GM12878 (cell line): ENCODE results near the gene NRXN3. TPM values are rescaled to one million over a fixed set of nuclear protein-coding genes. Genes with fewer than 3 reads are reported as not detected.

Source experiments
- ATAC-seq: fragments of 200-7000 bp; cut with Tn5 transposase; 3 replicates; pipeline ENCODE4 v1.9.1; 2020; ENCODE audit warnings: mild to moderate bottlenecking, moderate library complexity
- BruUV-seq: library from RNA; stranded (reverse); fragments of 400-500 nt; replicated peaks from 2 replicates; lab custom pipeline; 2021; lab: Mats Ljungman, UMichigan
- CTCF ChIA-PET: fragments of 300-600 bp; sonication (Branson Sonifier 250); formaldehyde crosslinking; extraction: SDS; loops from one replicate; lab custom pipeline; 2021; ENCODE audit warnings: inconsistent platforms; lab: Yijun Ruan, JAX
- POLR2A ChIA-PET: fragments of 350-600 bp; formaldehyde crosslinking; extraction: SDS; loops from one replicate; lab custom pipeline; 2021; ENCODE audit warnings: inconsistent platforms; lab: Charles Lee
- RAD21 ChIA-PET: fragments of 300-600 bp; sonication (Branson Sonifier 250); formaldehyde crosslinking; loops from one replicate; lab custom pipeline; 2023; ENCODE audit warnings: antibody characterized with exemption; ENCODE audit not compliant: unreplicated experiment; lab: Charles Lee
- SMC1A ChIA-PET: fragments of 300-600 bp; sonication (Branson Sonifier 250); formaldehyde crosslinking; loops from one replicate; lab custom pipeline; 2023; ENCODE audit not compliant: unreplicated experiment, uncharacterized antibody; lab: Charles Lee
- DNase-seq: peaks from one replicate; pipeline ENCODE4 v3.0.0-alpha.2; 2011; ENCODE audit warnings: low read depth, low spot score
- FAIRE-seq: peaks from 3 replicates; lab custom pipeline; 2011; peaks lifted over from hg19 to GRCh38; lab: Jason Lieb, UNC
- H2AFZ ChIP-seq: 2 replicates; pipeline ENCODE4 v1.6.0; 2011; ENCODE audit warnings: low read depth, low read length, control low read depth; ENCODE audit not compliant: control insufficient read depth
- H3K27ac ChIP-seq: 2 replicates; pipeline ENCODE4 v1.5.1; 2011; ENCODE audit warnings: control low read depth; ENCODE audit not compliant: control insufficient read depth, insufficient read depth
- H3K27me3 ChIP-seq, 2 experiments: replicated peaks in 1 of 2; 2 replicates each; pipeline versions ENCODE4 v1.6.0 to v1.6.1; 2011; ENCODE audit warnings: low read length in 1 of 2; ENCODE audit not compliant: control insufficient read depth in 2 of 2, insufficient read depth in 2 of 2
- H3K36me3 ChIP-seq, 2 experiments: 2 replicates each; pipeline ENCODE4 v1.5.1; 2011; ENCODE audit warnings: low read length in 1 of 2; ENCODE audit not compliant: control insufficient read depth in 2 of 2, insufficient read depth in 2 of 2
- H3K4me1 ChIP-seq: 2 replicates; pipeline ENCODE4 v1.6.1; 2011; ENCODE audit warnings: mild to moderate bottlenecking, low read length, moderate library complexity, mixed read lengths; ENCODE audit not compliant: control insufficient read depth, insufficient read depth
- H3K4me2 ChIP-seq: 2 replicates; pipeline ENCODE4 v1.6.0; 2011; ENCODE audit warnings: control low read depth; ENCODE audit not compliant: control insufficient read depth, insufficient read depth
- H3K4me3 ChIP-seq: fragments of 200-600 bp; sonication (generic); 2 replicates; pipeline ENCODE4 v1.5.1; 2016
- H3K79me2 ChIP-seq: 2 replicates; pipeline ENCODE4 v1.6.0; 2011; ENCODE audit warnings: low read length; ENCODE audit not compliant: control insufficient read depth, insufficient read depth
- H3K9ac ChIP-seq: 2 replicates; pipeline ENCODE4 v1.8.0; 2011; ENCODE audit warnings: low read length, control low read depth, mixed read lengths; ENCODE audit not compliant: control insufficient read depth, insufficient read depth
- H3K9me3 ChIP-seq: replicated peaks from 3 replicates; pipeline ENCODE4 v1.5.1; 2011; ENCODE audit warnings: mild to moderate bottlenecking, low read length; ENCODE audit not compliant: control insufficient read depth, insufficient read depth
- H4K20me1 ChIP-seq: 2 replicates; pipeline ENCODE4 v1.6.0; 2011; ENCODE audit not compliant: control insufficient read depth, insufficient read depth
- GATAD2B ChIP-seq: fragments of 450-650 bp; conservative IDR thresholded peaks from 2 replicates; pipeline ENCODE4 v1.6.1; 2017; ENCODE audit warnings: low read depth, mild to moderate bottlenecking, moderate library complexity
- KDM1A ChIP-seq: fragments of 200-600 bp; sonication (generic); IDR thresholded peaks from 2 replicates; pipeline ENCODE4 v1.6.1; 2016; ENCODE audit warnings: borderline replicate concordance
- SPI1 ChIP-seq: IDR thresholded peaks from 2 replicates; pipeline ENCODE4 v1.6.1; 2011; ENCODE audit warnings: low read depth, mild to moderate bottlenecking, low read length, moderate library complexity, borderline replicate concordance; ENCODE audit not compliant: insufficient read depth
- SUPT20H ChIP-seq: IDR thresholded peaks from 2 replicates; pipeline ENCODE4 v1.6.1; 2011; ENCODE audit warnings: low read depth, mild to moderate bottlenecking, low read length, moderate library complexity, borderline replicate concordance; ENCODE audit not compliant: control insufficient read depth
- WGBS: methylation state at CpG from one replicate; pipeline ENCODE4 v1.1.6; 2016; ENCODE audit warnings: low lambda C conversion rate; ENCODE audit not compliant: insufficient replicate concordance, insufficient coverage; ENCODE audit errors: missing lambda C conversion rate; 5-methylcytosine and 5-hydroxymethylcytosine counted together
- in situ Hi-C: fragments of 300-500 bp; cut with MboI; formaldehyde crosslinking; loops from 9 replicates; pipeline ENCODE4 v1.14.3; 2018; ENCODE audit warnings: mixed read lengths
- intact Hi-C: fragments of 100-400 bp; cut with micrococcal nuclease; formaldehyde crosslinking; loops from one replicate; pipeline ENCODE4 v1.14.2; 2022; ENCODE audit not compliant: unreplicated experiment
- polyA plus RNA-seq, 11 experiments: library from polyadenylated mRNA; depleted of rRNA in 4 of 11; unstranded in 6 of 11; stranded (reverse) in 5 of 11; fragments of >200 nt; fragmentation: Nextera tagmentation in 4 of 11; fragmentation: Illumina TruSeq in 1 of 11; extraction: Ambion mirVana in 4 of 11; extraction: Trizol in 1 of 11; gene quantifications; 1 replicate in 1 of 11; 2 replicates in 10 of 11; pipeline versions ENCODE4 v1.2.1 to v1.2.3, GENCODE V29; 2011 to 2016; ENCODE audit warnings: inconsistent platforms in 2 of 11, missing spikeins in 2 of 11, low read depth in 1 of 11
- total RNA-seq, 4 experiments: library from RNA; depleted of rRNA in 3 of 4; stranded (reverse); fragments of >200 nt in 3 of 4; fragmentation: Illumina TruSeq in 1 of 4; extraction: Trizol in 1 of 4; gene quantifications; 2 replicates each; pipeline versions ENCODE4 v1.2.1 to v1.2.3, GENCODE V29; 2013 to 2021
- TF ChIP-seq, protein P1 (sequence below): IDR thresholded peaks from 2 replicates; pipeline ENCODE4 v1.6.1; 2012; ENCODE audit warnings: low read length, inconsistent platforms
- TF ChIP-seq, protein P2 (sequence below): fragments of 450-650 bp; formaldehyde crosslinking; IDR thresholded peaks from 2 replicates; pipeline ENCODE4 v1.5.0; 2022; ENCODE audit warnings: mild to moderate bottlenecking, missing genetic modification characterization
- TF ChIP-seq, protein P3 (sequence below): fragments of 150-350 bp; IDR thresholded peaks from 2 replicates; pipeline ENCODE4 v1.6.1; 2016; ENCODE audit warnings: low read depth, low read length

Gene NRXN3
- total and polyA plus RNA-seq, 10 of the 15 experiments (the other 5 are each of a cell fraction or from before 2014, with no cell fraction given) = 0.52 to 3.3 (median 1.4) TPM

DNA sequence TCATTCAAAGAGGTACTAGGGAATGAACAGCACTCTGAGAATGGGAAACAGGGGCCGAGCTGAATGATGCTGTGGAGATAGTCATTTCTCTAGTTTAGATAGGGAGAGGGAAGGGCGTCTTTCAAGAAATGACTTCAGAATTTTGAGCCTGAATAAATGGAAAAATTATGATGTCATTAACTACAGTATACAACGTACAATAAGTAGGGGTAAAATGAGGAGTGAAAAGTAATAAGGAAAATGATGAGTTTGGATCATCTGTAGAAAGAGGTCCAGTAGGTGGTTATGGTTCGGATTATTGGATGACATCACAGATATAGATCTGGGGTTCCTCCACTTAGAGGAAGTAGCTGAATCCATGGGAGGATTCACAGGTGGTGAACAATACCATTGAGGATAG is 1081.1 kb downstream of the NRXN3 start:
- H3K4me1 ChIP-seq = no peaks in the 10 kb centered on the region
- no peaks in the 10 kb centered on the region for H3K9me3 ChIP-seq
- intact Hi-C loops = no loop called here
- POLR2A ChIA-PET = no interaction called here
- no peak overlapping the region for H3K27ac ChIP-seq
- no peak for TF ChIP-seq KDM1A
- TF ChIP-seq, protein P1, sequence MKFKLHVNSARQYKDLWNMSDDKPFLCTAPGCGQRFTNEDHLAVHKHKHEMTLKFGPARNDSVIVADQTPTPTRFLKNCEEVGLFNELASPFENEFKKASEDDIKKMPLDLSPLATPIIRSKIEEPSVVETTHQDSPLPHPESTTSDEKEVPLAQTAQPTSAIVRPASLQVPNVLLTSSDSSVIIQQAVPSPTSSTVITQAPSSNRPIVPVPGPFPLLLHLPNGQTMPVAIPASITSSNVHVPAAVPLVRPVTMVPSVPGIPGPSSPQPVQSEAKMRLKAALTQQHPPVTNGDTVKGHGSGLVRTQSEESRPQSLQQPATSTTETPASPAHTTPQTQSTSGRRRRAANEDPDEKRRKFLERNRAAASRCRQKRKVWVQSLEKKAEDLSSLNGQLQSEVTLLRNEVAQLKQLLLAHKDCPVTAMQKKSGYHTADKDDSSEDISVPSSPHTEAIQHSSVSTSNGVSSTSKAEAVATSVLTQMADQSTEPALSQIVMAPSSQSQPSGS = no peak
- no peak for TF ChIP-seq SUPT20H
- TF ChIP-seq, all 136 proteins: peak for 0
- 8% methylated on average over 4 of the region's 4 CpGs for WGBS
- Histone ChIP-seq H3K27me3 (no peaks in the 10 kb centered on the region), H3K4me2 (no peak overlapping the region), H3K79me2 (no peaks in the 10 kb centered on the region), H3K9ac (no peak overlapping the region), H3K36me3 (no peaks in the 10 kb centered on the region), H3K4me3 (no peak overlapping the region), H2AFZ (no peak overlapping the region), H4K20me1 (no peaks in the 10 kb centered on the region)
- ChIA-PET SMC1A (no interaction called here), CTCF (no interaction called here), RAD21 (no interaction called here)
- no peak for ATAC-seq
- no TSS peak for BruUV-seq
- DNase-seq = no peak
- no peak for FAIRE-seq
- in situ Hi-C loops = no loop called here

DNA sequence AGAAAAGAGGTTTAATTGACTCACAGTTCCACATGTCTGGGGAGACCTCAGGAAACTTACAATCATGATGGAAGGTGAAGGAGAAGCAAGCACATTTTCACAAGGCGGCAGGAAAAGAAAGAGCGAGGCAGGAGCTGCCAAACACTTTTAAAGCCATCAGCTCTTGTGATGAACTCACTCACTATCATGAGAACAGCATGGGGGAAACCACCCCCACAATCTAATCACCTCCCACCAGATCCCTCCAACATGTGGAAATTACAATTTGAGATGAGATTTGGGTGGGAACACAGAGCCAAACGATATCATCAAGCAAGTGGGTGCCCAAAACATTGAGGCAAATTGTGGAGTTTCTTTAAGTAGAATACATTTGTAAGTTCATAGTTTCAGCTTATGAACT is 1083.4 kb downstream of the NRXN3 start:
- H3K9ac ChIP-seq = no peak overlapping the region
- BruUV-seq = no TSS peak
- H4K20me1 ChIP-seq = no peaks in the 10 kb centered on the region
- H3K79me2 ChIP-seq = no peaks in the 10 kb centered on the region
- no peaks in the 10 kb centered on the region for H3K36me3 ChIP-seq
- intact Hi-C loops = no loop called here
- no peak overlapping the region for H3K4me3 ChIP-seq
- H3K4me2 ChIP-seq = no peak overlapping the region
- in situ Hi-C loops = no loop called here
- no peak overlapping the region for H2AFZ ChIP-seq
- H3K27ac ChIP-seq = no peak overlapping the region
- SMC1A ChIA-PET = no interaction called here
- no peaks in the 10 kb centered on the region for H3K9me3 ChIP-seq
- ATAC-seq (no peak), DNase-seq (no peak), FAIRE-seq (no peak)
- POLR2A ChIA-PET = no interaction called here
- 24% methylated on average over 3 of the region's 3 CpGs for WGBS
- CTCF ChIA-PET = no interaction called here
- RAD21 ChIA-PET = no interaction called here
- no peaks in the 10 kb centered on the region for H3K27me3 ChIP-seq
- H3K4me1 ChIP-seq = no peaks in the 10 kb centered on the region
- TF ChIP-seq, protein P2, sequence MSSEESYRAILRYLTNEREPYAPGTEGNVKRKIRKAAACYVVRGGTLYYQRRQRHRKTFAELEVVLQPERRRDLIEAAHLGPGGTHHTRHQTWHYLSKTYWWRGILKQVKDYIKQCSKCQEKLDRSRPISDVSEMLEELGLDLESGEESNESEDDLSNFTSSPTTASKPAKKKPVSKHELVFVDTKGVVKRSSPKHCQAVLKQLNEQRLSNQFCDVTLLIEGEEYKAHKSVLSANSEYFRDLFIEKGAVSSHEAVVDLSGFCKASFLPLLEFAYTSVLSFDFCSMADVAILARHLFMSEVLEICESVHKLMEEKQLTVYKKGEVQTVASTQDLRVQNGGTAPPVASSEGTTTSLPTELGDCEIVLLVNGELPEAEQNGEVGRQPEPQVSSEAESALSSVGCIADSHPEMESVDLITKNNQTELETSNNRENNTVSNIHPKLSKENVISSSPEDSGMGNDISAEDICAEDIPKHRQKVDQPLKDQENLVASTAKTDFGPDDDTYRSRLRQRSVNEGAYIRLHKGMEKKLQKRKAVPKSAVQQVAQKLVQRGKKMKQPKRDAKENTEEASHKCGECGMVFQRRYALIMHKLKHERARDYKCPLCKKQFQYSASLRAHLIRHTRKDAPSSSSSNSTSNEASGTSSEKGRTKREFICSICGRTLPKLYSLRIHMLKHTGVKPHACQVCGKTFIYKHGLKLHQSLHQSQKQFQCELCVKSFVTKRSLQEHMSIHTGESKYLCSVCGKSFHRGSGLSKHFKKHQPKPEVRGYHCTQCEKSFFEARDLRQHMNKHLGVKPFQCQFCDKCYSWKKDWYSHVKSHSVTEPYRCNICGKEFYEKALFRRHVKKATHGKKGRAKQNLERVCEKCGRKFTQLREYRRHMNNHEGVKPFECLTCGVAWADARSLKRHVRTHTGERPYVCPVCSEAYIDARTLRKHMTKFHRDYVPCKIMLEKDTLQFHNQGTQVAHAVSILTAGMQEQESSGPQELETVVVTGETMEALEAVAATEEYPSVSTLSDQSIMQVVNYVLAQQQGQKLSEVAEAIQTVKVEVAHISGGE (CRISPR knock-in tag) = no peak
- TF ChIP-seq SPI1 (no peak), GATAD2B (no peak)
- TF ChIP-seq, protein P3, sequence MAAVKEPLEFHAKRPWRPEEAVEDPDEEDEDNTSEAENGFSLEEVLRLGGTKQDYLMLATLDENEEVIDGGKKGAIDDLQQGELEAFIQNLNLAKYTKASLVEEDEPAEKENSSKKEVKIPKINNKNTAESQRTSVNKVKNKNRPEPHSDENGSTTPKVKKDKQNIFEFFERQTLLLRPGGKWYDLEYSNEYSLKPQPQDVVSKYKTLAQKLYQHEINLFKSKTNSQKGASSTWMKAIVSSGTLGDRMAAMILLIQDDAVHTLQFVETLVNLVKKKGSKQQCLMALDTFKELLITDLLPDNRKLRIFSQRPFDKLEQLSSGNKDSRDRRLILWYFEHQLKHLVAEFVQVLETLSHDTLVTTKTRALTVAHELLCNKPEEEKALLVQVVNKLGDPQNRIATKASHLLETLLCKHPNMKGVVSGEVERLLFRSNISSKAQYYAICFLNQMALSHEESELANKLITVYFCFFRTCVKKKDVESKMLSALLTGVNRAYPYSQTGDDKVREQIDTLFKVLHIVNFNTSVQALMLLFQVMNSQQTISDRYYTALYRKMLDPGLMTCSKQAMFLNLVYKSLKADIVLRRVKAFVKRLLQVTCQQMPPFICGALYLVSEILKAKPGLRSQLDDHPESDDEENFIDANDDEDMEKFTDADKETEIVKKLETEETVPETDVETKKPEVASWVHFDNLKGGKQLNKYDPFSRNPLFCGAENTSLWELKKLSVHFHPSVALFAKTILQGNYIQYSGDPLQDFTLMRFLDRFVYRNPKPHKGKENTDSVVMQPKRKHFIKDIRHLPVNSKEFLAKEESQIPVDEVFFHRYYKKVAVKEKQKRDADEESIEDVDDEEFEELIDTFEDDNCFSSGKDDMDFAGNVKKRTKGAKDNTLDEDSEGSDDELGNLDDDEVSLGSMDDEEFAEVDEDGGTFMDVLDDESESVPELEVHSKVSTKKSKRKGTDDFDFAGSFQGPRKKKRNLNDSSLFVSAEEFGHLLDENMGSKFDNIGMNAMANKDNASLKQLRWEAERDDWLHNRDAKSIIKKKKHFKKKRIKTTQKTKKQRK = no peak
